ENCODE data around the gene LRCH3. TPM values are rescaled to one million over a fixed set of nuclear protein-coding genes. Genes with fewer than 3 reads are reported as not detected.

The LRCH3 gene
- 51.7 and 63.0 TPM in 2 replicates for total RNA-seq

GRCh38 chr3:197791113-197791891 is at the start of gene LRCH3:
Gene LRCH3, plus strand, starts transcription at chr3:197791254. Its CDS starts 25 bp downstream, at chr3:197791279.

GRCh38 chr3:197749601-197750395 is 41.3 kb upstream of the LRCH3 start, which contains the start of gene FYTTD1:
Gene FYTTD1, plus strand, starts transcription at chr3:197749883. Its CDS starts 89 bp downstream, at chr3:197749972.

Other genes with a start within 250 kb of the LRCH3 start
- gene BDH1, start 235.3 kb upstream of the LRCH3 start, total RNA-seq = 2.2 and 2.4 TPM in 2 replicates
- gene RUBCN, start 54.4 kb upstream of the LRCH3 start, total RNA-seq = 5.1 and 5.6 TPM in 2 replicates
- gene FYTTD1, start 41.4 kb upstream of the LRCH3 start, total RNA-seq = 48.5 and 49.2 TPM in 2 replicates
- gene RPL35A, start 158.9 kb downstream of the LRCH3 start, total RNA-seq = 667 and 982 TPM in 2 replicates
- 2.4 and 3.3 TPM in 2 replicates for gene LMLN, start 169.0 kb downstream of the LRCH3 start, total RNA-seq

Data from dermis lymphatic vessel endothelial cell (primary cell).